Measurements from ENCODE around the gene PRDM16. TPM values are rescaled to one million over a fixed set of nuclear protein-coding genes. Genes with fewer than 3 reads are reported as not detected.

Gene PRDM16
- polyA plus RNA-seq, 1 experiment, result 0.06 TPM

DNA sequence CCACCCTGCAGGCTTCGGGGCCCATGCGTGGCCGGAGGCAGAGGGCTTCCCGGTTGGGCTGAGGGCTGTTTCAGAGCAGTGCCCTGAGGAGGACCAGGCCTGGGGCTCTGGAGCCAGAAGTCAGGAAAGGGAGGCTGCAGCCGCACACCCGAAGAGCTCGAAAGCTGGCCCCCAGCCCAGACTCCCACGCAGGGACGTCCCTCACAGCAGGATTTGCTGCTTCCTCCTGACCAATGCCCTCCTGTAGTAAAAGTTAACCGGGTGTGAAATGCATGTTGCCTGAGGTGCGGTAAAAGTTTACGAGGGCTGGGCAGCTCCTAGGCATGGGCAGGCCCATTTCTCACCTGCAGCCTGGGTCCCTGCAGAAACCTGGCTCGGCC, 283.9 kb downstream of the PRDM16 start:
- DNase-seq (ENCODE audit: low read depth, low spot score), result no peak
- H3K27ac ChIP-seq (ENCODE audit: low read depth, low read length), result no peak overlapping the region
- H3K4me3 ChIP-seq (ENCODE audit: low read depth, low read length), result no peak overlapping the region
- ChIA-PET POLR2A (no interaction called here), CTCF (no interaction called here)
- TF ChIP-seq, protein P1, sequence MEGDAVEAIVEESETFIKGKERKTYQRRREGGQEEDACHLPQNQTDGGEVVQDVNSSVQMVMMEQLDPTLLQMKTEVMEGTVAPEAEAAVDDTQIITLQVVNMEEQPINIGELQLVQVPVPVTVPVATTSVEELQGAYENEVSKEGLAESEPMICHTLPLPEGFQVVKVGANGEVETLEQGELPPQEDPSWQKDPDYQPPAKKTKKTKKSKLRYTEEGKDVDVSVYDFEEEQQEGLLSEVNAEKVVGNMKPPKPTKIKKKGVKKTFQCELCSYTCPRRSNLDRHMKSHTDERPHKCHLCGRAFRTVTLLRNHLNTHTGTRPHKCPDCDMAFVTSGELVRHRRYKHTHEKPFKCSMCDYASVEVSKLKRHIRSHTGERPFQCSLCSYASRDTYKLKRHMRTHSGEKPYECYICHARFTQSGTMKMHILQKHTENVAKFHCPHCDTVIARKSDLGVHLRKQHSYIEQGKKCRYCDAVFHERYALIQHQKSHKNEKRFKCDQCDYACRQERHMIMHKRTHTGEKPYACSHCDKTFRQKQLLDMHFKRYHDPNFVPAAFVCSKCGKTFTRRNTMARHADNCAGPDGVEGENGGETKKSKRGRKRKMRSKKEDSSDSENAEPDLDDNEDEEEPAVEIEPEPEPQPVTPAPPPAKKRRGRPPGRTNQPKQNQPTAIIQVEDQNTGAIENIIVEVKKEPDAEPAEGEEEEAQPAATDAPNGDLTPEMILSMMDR (IDR thresholded peaks at IDR 0.05; ENCODE audit: low read depth, low read length), result no peak
- peaks cover 3% of the 10 kb centered on the region; the same call in 1 of the 2 replicates for H3K9me3 ChIP-seq (ENCODE audit: control insufficient read depth, insufficient read depth, low read length)
- peaks cover 6% of the 10 kb centered on the region for H3K27me3 ChIP-seq (ENCODE audit: control insufficient read depth, insufficient read depth, low read length)

DNA sequence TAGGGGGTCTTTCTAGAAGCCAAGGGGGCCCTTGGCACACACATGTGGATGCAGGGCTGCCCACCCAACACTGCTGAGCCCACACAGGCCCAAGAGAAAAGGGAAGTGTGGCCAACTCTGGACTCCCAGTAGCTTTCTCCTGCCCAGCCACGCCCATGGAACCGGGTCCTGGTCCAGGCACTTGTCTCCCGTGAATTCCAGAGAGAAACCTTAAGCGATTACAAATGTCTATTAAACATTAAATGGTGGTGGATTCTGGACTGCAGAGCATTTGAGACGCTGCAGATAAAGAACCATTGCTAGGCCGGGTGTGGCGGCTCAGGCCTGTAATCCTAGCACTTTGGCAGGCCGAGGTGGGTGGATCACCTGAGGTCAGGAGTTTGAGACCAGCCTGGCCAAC, 284.9 kb downstream of the PRDM16 start:
- POLR2A ChIA-PET, result no interaction called here
- DNase-seq (ENCODE audit: low read depth, low spot score), result no peak
- H3K4me3 ChIP-seq (ENCODE audit: low read depth, low read length), result no peak overlapping the region
- CTCF ChIA-PET, result no interaction called here
- TF ChIP-seq, protein P1 (IDR thresholded peaks at IDR 0.05; ENCODE audit: low read depth, low read length), result no peak
- H3K27ac ChIP-seq (ENCODE audit: low read depth, low read length), result no peak overlapping the region
- peaks cover 3% of the 10 kb centered on the region; the same call in 1 of the 2 replicates for H3K9me3 ChIP-seq (ENCODE audit: control insufficient read depth, insufficient read depth, low read length)
- peaks cover 6% of the 10 kb centered on the region for H3K27me3 ChIP-seq (ENCODE audit: control insufficient read depth, insufficient read depth, low read length)

DNA sequence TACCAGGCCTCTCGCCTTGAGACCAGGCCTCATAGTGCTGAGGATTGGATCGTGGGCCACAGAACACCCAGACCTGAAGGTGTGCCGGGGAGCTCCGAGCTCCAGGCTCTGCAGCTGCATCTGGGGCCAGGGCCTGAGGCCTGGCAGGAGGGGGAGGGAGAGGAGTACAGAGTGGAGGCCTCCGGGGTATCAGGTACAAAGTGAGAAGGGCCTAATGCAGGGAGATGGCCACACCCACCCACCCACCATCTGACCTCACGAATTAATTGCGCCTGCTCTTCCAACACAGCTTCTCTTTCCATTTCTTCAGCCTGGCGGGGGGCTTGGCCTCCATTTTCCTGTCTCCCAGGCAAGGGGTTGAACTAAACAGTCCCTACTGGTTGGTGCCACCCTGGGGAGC, 286.1 kb downstream of the PRDM16 start:
- H3K4me3 ChIP-seq (ENCODE audit: low read depth, low read length), result no peak overlapping the region
- POLR2A ChIA-PET, result no interaction called here
- TF ChIP-seq, protein P1 (IDR thresholded peaks at IDR 0.05; ENCODE audit: low read depth, low read length), result no peak
- DNase-seq (ENCODE audit: low read depth, low spot score), result no peak
- no peak overlapping the region for H3K27ac ChIP-seq (ENCODE audit: low read depth, low read length)
- H3K9me3 ChIP-seq (ENCODE audit: control insufficient read depth, insufficient read depth, low read length), result peaks cover 3% of the 10 kb centered on the region; the same call in 1 of the 2 replicates
- CTCF ChIA-PET, result interaction anchor here (0.6 kb wide), 1 partner anchor 27 kb away, joined by 5 read pairs; no protein-coding TSS in a partner anchor
- H3K27me3 ChIP-seq (ENCODE audit: control insufficient read depth, insufficient read depth, low read length), result peaks cover 11% of the 10 kb centered on the region

DNA sequence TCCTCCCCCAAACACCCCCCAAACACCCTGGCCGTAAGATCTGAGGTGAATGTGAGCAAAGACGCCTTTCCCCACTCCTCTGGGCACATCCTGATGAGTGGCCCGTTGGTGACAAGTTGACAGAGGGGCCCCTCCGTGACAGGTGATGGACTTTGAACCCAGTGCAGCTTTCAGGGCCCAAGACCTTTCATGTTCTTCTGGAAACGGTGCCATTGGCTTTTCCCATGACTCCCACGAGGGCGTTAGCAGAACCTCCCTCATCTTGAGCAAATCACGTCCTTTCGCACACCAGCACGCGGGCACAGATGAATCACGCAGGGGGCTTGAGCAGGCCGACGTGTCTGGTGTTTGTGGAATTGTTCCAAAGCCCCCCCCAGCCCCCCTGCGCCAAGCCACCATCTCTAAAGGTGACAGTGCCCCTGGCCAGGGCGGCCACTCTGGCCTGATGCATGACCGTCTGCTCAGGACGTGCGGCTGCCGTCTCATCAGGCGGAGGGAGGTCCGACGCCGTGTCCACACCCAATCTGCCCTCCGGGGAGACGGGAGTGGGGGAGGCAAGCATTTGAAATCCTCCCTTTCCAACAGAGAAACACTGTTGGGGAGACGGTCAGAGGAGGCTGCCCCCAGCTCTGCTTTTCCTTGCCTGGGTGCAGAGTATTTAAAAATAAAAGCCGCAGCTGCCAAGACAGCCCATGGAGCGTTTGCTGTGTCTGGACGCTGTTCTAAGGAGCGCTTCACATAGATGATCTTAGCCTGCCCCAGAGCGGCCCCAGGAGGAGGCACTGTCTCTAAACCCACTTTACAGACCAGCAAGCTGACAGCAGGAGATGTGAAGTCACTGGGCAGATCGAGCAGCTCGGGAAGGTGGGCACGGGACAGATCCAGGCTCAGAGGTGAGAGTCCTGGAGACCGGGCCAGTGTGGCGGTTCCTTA, 287.2 kb downstream of the PRDM16 start:
- Histone ChIP-seq H3K27me3 (ENCODE audit: control insufficient read depth, insufficient read depth, low read length) (peaks cover 8% of the 10 kb centered on the region), H3K9me3 (ENCODE audit: control insufficient read depth, insufficient read depth, low read length) (peaks cover 3% of the 10 kb centered on the region; the same call in 1 of the 2 replicates), H3K27ac (ENCODE audit: low read depth, low read length) (no peak overlapping the region), H3K4me3 (ENCODE audit: low read depth, low read length) (no peak overlapping the region)
- ChIA-PET CTCF (no interaction called here), POLR2A (no interaction called here)
- no peak for DNase-seq (ENCODE audit: low read depth, low spot score)
- TF ChIP-seq, protein P1 (IDR thresholded peaks at IDR 0.05; ENCODE audit: low read depth, low read length), result no peak

DNA sequence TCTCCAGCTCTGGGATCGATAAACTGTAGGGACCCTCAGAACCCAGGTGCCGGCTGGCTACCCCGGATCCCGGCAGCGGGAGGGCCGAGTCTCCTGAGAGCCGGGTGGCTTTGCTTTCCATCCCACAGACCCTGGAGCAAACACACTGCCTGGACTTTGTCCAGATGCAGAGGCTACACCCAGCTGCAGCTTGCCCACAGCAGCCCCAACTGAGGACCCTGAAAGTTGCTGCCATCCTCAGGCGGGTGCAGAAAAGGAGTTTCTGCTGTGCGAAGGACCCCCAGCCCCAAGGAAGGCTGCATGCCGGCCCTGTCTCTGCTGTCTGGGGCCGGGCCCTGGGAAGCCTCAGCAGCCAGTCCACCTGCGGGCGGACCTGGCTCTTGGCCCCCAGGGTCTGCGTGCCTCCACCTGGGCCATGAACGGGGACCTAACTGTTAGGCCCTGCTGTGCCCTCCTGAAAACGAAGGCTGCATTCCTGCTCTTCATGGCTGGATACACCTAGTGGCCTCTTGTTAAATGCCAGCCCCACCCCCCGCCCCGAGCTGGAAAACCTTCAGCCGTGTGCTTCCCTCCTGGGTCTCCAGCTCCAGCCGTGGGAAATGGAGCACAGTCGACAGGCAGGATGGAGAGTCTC, 287.9 kb downstream of the PRDM16 start:
- Histone ChIP-seq H3K4me3 (ENCODE audit: low read depth, low read length) (no peak overlapping the region), H3K9me3 (ENCODE audit: control insufficient read depth, insufficient read depth, low read length) (peaks cover 3% of the 10 kb centered on the region; the same call in 1 of the 2 replicates), H3K27ac (ENCODE audit: low read depth, low read length) (no peak overlapping the region), H3K27me3 (ENCODE audit: control insufficient read depth, insufficient read depth, low read length) (peaks cover 7% of the 10 kb centered on the region)
- ChIA-PET POLR2A (no interaction called here), CTCF (no interaction called here)
- DNase-seq (ENCODE audit: low read depth, low spot score), result no peak
- TF ChIP-seq, protein P1 (IDR thresholded peaks at IDR 0.05; ENCODE audit: low read depth, low read length), result no peak

All from AG04450 (cell line).